Left kidney (tissue), 2 donors: ENCODE data around the gene MXRA8. TPM values are rescaled to one million over a fixed set of nuclear protein-coding genes. Genes with fewer than 3 reads are reported as not detected.

ENCODE experiments used
- DNase-seq: peaks from one replicate; pipeline ENCODE4 v3.0.0-alpha.2; 2013
- polyA plus RNA-seq: library from polyadenylated mRNA; unstranded; fragments of 120-200 nt; gene quantifications from one replicate; pipeline ENCODE4 v1.2.1, GENCODE V29; 2013; ENCODE audit not compliant: insufficient read length

MXRA8 gene
- polyA plus RNA-seq, 1 donor, result 147 TPM

- DNase-seq, result no peak
Measured at GRCh38 chr1:1336931-1337792, 21.2 kb downstream of the MXRA8 start.

DNA sequence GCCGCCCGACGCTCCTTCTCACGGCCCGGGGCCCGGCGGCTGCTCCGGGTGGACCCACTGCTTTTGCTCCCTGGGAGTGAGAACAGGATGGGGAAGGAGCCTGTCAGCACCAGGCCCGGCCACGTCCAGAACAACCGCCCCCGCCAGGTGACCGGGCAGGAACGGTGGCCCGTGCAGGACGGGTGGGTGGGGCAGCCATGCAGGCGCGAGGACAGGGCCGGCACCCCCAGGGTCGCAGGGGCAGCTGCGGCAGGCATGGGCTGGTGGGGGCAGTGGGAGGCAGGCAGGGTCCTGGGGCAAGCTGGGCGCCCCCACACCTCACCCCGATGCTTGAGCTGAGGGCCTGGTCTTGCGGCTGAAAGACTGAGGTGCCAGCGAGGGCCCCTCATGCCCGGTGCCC is 21.9 kb downstream of the MXRA8 start:
- DNase-seq, result no peak

- DNase-seq, result no peak
Measured at GRCh38 chr1:1335792-1336248, 22.5 kb downstream of the MXRA8 start.

DNA sequence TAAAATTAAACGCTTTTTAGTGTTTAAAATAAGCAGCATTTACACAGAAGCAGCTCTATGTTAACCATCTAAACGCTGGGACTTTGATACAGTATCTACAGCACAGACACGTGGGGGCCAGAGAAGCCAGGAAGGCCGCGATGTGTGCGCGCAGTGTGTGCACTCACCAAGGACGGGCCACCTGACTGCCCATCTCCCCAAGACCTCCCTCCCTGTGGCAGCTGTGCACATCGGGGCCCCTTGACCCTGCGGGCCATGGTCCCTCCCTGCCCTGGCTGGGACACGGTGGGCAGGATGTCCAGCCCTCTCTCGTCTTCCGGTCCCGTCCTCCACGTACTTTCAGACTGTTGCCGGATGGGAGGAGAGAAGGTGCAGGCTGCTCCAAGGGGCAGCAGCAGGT is 23.1 kb downstream of the MXRA8 start:
- no peak for DNase-seq

DNA sequence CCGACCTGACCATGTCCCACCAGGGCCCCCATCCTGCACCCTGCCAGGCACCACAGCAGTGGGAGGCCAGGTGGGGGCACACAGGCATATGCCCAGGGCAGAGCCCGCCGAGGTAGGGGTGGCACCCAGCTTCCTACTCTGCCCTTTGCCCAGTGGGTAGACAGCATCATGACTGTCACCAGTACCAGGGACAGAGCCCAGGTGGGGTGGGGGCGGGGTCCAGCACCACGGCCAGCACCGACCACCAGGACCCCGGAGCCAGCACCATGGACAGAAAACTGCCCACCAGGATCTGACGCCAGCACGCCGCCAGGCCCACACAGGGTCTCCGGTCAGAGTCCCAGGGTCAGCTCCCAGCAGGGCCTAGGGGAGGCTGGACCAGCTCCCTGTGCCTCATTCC is 23.5 kb downstream of the MXRA8 start:
- DNase-seq, result no peak

- DNase-seq, result no peak
Measured at GRCh38 chr1:1333551-1334241, 24.7 kb downstream of the MXRA8 start.

DNA sequence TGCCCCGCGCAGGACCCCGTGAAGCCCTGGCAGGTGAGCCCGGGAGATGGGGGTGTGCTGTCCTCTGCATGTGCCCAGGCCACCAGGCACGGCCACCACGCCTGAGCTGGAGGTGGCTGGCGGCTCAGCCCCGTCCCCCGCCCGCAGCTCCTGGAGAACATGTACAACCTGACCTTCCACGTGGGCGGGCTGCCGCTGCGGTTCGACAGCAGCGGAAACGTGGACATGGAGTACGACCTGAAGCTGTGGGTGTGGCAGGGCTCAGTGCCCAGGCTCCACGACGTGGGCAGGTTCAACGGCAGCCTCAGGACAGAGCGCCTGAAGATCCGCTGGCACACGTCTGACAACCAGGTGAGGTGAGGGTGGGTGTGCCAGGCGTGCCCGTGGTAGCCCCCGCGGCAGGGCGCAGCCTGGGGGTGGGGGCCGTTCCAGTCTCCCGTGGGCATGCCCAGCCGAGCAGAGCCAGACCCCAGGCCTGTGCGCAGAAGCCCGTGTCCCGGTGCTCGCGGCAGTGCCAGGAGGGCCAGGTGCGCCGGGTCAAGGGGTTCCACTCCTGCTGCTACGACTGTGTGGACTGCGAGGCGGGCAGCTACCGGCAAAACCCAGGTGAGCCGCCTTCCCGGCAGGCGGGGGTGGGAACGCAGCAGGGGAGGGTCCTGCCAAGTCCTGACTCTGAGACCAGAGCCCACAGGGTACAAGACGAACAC is 25.4 kb downstream of the MXRA8 start:
- no peak for DNase-seq

DNA sequence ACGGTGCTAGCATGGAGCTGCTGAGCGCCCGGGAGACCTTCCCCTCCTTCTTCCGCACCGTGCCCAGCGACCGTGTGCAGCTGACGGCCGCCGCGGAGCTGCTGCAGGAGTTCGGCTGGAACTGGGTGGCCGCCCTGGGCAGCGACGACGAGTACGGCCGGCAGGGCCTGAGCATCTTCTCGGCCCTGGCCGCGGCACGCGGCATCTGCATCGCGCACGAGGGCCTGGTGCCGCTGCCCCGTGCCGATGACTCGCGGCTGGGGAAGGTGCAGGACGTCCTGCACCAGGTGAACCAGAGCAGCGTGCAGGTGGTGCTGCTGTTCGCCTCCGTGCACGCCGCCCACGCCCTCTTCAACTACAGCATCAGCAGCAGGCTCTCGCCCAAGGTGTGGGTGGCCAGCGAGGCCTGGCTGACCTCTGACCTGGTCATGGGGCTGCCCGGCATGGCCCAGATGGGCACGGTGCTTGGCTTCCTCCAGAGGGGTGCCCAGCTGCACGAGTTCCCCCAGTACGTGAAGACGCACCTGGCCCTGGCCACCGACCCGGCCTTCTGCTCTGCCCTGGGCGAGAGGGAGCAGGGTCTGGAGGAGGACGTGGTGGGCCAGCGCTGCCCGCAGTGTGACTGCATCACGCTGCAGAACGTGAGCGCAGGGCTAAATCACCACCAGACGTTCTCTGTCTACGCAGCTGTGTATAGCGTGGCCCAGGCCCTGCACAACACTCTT is 26.2 kb downstream of the MXRA8 start:
- no peak for DNase-seq

DNA sequence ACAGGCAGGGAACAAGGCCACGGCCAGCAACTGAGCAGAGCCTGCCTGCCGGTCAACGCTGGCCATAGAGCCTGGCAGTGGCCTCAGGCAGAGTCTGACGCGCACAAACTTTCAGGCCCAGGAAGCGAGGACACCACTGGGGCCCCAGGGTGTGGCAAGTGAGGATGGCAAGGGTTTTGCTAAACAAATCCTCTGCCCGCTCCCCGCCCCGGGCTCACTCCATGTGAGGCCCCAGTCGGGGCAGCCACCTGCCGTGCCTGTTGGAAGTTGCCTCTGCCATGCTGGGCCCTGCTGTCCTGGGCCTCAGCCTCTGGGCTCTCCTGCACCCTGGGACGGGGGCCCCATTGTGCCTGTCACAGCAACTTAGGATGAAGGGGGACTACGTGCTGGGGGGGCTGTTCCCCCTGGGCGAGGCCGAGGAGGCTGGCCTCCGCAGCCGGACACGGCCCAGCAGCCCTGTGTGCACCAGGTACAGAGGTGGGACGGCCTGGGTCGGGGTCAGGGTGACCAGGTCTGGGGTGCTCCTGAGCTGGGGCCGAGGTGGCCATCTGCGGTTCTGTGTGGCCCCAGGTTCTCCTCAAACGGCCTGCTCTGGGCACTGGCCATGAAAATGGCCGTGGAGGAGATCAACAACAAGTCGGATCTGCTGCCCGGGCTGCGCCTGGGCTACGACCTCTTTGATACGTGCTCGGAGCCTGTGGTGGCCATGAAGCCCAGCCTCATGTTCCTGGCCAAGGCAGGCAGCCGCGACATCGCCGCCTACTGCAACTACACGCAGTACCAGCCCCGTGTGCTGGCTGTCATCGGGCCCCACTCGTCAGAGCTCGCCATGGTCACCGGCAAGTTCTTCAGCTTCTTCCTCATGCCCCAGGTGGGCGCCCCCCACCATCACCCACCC is 27.0 kb downstream of the MXRA8 start, which contains the start of gene TAS1R3:
Gene TAS1R3, plus strand, starts transcription at position 213 of the 898 bp plus-strand sequence. Its CDS starts 66 bp downstream, at position 279.
- DNase-seq, result no peak

GRCh38 chr1:1330366-1331067 is 27.8 kb downstream of the MXRA8 start:
- DNase-seq, result no peak

DNA sequence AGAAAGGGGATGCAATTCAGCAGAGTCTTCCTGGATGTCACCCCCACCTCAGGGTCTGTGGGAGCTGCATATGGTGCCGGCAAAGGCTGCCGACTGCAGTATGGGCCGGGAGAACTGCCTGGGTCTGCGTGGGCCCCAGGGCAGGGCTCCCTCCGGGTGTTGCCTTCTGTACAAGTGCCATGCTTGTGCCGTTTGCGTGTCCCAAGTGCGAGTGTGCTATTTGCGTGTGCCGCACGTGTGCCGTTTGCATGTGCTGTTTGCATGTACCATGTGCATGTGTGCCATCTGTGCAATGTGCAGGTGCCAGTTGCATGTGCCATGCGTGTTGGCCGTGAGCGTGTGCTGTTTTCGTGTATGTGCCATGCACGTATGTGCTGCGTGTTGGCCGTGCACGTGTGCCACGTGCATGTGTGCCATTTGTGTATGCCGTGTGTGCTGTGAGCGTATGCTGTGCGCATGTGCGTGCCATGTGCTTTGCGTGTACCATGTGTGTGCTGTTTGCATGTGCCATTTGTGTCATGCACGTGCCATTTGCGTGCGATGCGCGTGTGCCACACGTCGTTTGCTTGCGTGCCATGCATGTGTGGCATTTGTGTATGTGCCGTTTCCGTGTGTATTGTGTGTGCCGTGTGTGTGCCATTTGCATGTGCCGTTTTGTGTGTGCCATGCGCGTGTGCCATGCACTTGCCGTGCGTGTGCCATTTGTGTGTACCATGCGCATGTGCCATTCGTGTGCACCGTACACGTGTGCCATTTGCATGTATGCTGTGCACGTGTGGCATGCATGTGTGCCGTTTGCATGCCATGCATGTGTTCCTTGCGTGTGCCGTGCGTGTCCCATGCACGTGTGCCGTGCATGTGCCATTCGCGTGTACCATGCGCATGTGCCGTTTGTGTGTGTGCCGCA is 28.8 kb downstream of the MXRA8 start:
- no peak for DNase-seq

- DNase-seq, result no peak
Measured at GRCh38 chr1:1328254-1328653, 30.1 kb downstream of the MXRA8 start.

GRCh38 chr1:1327291-1327690 is 31.1 kb downstream of the MXRA8 start:
- no peak for DNase-seq

DNA sequence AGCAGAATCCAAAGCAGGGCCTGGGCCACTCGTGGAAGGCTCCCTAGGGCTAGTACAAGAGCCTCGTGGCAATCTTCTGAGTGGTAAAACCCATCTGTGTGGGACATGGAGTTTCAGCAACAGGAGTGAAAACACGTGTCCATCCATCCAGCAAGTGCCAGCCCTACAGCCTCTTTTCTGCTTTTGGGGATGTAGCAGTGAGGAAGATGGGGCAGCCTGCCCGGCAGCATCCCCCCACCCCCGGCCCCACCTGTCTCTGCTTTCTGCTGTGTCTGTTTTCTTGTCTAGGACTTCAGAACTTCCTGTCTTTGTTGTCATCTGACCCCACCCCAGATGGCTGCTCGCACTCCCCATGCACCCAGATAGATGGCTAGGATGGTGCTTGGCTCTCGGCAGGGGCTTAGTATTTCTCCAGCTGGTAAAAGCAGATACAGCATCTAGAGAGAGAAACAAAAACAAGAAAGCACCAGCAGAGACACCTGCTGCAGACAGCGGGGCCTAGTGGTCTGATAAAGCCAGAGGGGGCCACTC is 32.2 kb downstream of the MXRA8 start:
- no peak for DNase-seq

- no peak for DNase-seq
Measured at GRCh38 chr1:1325288-1326074, 32.9 kb downstream of the MXRA8 start.

- peak; percentile 90 for DNase-seq
Measured at GRCh38 chr1:1324524-1325287, 33.6 kb downstream of the MXRA8 start, which contains the start of the genes CPTP and INTS11. Gene CPTP (plus strand): TSS chr1:1324802. CDS start chr1:1326911, 2,109 bp downstream. Gene INTS11 (minus strand): TSS chr1:1324660. CDS start chr1:1324608, 52 bp downstream.

DNA sequence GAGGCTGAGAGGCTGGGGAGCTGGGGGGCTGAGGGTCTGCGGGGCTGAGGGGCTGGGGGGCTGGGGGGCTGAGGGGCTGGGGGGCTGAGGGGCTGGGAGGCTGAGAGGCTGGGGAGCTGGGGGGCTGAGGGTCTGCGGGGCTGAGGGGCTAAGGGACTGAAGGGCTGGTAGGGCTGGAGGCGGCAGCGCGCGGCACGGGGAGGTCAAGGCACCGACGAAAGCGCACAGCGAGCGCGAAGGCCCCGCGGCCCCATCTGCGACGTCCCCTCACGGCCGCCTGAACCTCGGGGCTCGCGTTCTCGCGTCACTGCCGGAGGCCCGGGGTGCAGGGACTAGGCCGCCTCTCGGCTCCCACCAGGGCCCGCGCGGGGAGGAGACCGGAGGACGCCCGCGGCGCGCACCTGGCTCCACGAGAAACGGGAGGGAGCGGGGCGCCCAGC is 34.3 kb downstream of the MXRA8 start:
- DNase-seq, result no peak
